Measurements from ENCODE around the gene SCAPER. TPM values are rescaled to one million over a fixed set of nuclear protein-coding genes. Genes with fewer than 3 reads are reported as not detected.

SCAPER gene
- total RNA-seq, 1 experiment from 2014 or later = 14.7 TPM

GRCh38 chr15:76451540-76451939 lies 453.6 kb downstream of the SCAPER start:
- no TSS peak for BruUV-seq (replicated peaks)

More at GRCh38 chr15:76451540-76451939, 453.6 kb downstream of the SCAPER start:
- H3K36me3 ChIP-seq (ENCODE audit: control insufficient read depth in 1 of 2, insufficient read depth in 2 of 2, low read length in 2 of 2) = no peaks in the 10 kb centered on the region
- no peaks in the 10 kb centered on the region for H3K9me3 ChIP-seq (ENCODE audit: control insufficient read depth in 1 of 2, insufficient read depth in 1 of 2, low read depth in 1 of 2, low read length in 2 of 2)
- intact Hi-C loops (cut with micrococcal nuclease) = no loop called here
- DNase-seq (ENCODE audit: low read depth, low spot score) (no peak), ATAC-seq (no peak)
- ChIA-PET RAD21 (ENCODE audit: low non-redundant PET in 1 of 2, low total read pairs in 2 of 2, uncharacterized antibody in 2 of 2, unreplicated experiment in 2 of 2) (no interaction called here), CTCF (no interaction called here), POLR2A (no interaction called here)
- H3K9me2 ChIP-seq (ENCODE audit: insufficient read depth) = no peaks in the 10 kb centered on the region
- H2AFZ ChIP-seq (ENCODE audit: low read depth, low read length, poor library complexity, severe bottlenecking) = no peak overlapping the region
- TF ChIP-seq EZH2phosphoT487 (IDR thresholded peaks at IDR 0.05; ENCODE audit: borderline replicate concordance) (no peak), FOSL1 (IDR thresholded peaks at IDR 0.05; ENCODE audit: low read depth) (no peak), POLR2AphosphoS5 (IDR thresholded peaks at IDR 0.05; ENCODE audit: low read depth, low read length) (no peak), ZFX (IDR thresholded peaks at IDR 0.05) (no peak), SIN3A (IDR thresholded peaks at IDR 0.05; ENCODE audit: low read depth) (no peak), RAD21 (IDR thresholded peaks at IDR 0.05; ENCODE audit: low read depth) (no peak), JUND (IDR thresholded peaks at IDR 0.05) (no peak), TCF7L2 (IDR thresholded peaks at IDR 0.05; ENCODE audit: borderline replicate concordance, extremely low read depth, insufficient read depth, insufficient read length) (no peak), ELF1 (IDR thresholded peaks at IDR 0.05; ENCODE audit: borderline replicate concordance, low read depth) (no peak), YY1 (IDR thresholded peaks at IDR 0.05; ENCODE audit: extremely low read depth, insufficient replicate concordance, low read depth, low read length) (no peak), EGR1 (IDR thresholded peaks at IDR 0.05; ENCODE audit: low read depth) (no peak)
- TF ChIP-seq, protein P1, sequence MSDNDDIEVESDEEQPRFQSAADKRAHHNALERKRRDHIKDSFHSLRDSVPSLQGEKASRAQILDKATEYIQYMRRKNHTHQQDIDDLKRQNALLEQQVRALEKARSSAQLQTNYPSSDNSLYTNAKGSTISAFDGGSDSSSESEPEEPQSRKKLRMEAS (IDR thresholded peaks at IDR 0.05) = no peak
- TF ChIP-seq, protein P2, sequence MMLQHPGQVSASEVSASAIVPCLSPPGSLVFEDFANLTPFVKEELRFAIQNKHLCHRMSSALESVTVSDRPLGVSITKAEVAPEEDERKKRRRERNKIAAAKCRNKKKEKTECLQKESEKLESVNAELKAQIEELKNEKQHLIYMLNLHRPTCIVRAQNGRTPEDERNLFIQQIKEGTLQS (IDR thresholded peaks at IDR 0.05) = no peak
- TF ChIP-seq, protein P3, sequence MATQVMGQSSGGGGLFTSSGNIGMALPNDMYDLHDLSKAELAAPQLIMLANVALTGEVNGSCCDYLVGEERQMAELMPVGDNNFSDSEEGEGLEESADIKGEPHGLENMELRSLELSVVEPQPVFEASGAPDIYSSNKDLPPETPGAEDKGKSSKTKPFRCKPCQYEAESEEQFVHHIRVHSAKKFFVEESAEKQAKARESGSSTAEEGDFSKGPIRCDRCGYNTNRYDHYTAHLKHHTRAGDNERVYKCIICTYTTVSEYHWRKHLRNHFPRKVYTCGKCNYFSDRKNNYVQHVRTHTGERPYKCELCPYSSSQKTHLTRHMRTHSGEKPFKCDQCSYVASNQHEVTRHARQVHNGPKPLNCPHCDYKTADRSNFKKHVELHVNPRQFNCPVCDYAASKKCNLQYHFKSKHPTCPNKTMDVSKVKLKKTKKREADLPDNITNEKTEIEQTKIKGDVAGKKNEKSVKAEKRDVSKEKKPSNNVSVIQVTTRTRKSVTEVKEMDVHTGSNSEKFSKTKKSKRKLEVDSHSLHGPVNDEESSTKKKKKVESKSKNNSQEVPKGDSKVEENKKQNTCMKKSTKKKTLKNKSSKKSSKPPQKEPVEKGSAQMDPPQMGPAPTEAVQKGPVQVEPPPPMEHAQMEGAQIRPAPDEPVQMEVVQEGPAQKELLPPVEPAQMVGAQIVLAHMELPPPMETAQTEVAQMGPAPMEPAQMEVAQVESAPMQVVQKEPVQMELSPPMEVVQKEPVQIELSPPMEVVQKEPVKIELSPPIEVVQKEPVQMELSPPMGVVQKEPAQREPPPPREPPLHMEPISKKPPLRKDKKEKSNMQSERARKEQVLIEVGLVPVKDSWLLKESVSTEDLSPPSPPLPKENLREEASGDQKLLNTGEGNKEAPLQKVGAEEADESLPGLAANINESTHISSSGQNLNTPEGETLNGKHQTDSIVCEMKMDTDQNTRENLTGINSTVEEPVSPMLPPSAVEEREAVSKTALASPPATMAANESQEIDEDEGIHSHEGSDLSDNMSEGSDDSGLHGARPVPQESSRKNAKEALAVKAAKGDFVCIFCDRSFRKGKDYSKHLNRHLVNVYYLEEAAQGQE (IDR thresholded peaks at IDR 0.05; ENCODE audit: low read depth) = no peak
- H3K9ac ChIP-seq (ENCODE audit: low read length) = no peak overlapping the region
- no peaks in the 10 kb centered on the region for H3K27me3 ChIP-seq (ENCODE audit: insufficient read depth, low read length)
- no peaks in the 10 kb centered on the region for H4K20me1 ChIP-seq (ENCODE audit: insufficient read depth)
- H3K4me1 ChIP-seq (ENCODE audit: control insufficient read depth in 1 of 2, insufficient read depth in 2 of 2, low read length in 2 of 2) = no peaks in the 10 kb centered on the region
- H3K4me2 ChIP-seq (ENCODE audit: low read length) = no peak overlapping the region
- no peak overlapping the region for H3K4me3 ChIP-seq (replicated peaks in 1 of 2; ENCODE audit: low read depth in 1 of 2, low read length in 2 of 2)
- H3K27ac ChIP-seq (ENCODE audit: low read depth, low read length) = no peak overlapping the region
- H3K79me2 ChIP-seq (ENCODE audit: insufficient read depth, low read length) = no peaks in the 10 kb centered on the region

Measured in HCT116 (cell line).